Effector memory CD8-positive, alpha-beta T cell (primary cell): Measurements from ENCODE around the gene TRIP13.
"Not testable (repeated sequence)": the region's sequence is repeated elsewhere in the genome, so short reads cannot be mapped to it uniquely, and the experiment has no call there.

Experiments used
- ATAC-seq: fragments of 150-1000 bp; cut with Tn5 transposase; replicated peaks from 2 replicates; pipeline ENCODE4 v1.10.0; 2021; ENCODE audit warnings: mild to moderate bottlenecking, moderate library complexity
- DNase-seq, 3 experiments: peaks; one replicate each; pipeline ENCODE4 v3.0.0; 2021
- H3K27ac Mint-ChIP-seq, 2 donors: one replicate each; pipeline ENCODE4 v1.8.0; 2022; ENCODE audit warnings: mild to moderate bottlenecking in 2 of 2, mixed read lengths in 2 of 2, moderate library complexity in 2 of 2
- H3K27me3 Mint-ChIP-seq, 2 donors: one replicate each; pipeline ENCODE4 v1.8.0; 2022; ENCODE audit warnings: mixed read lengths in 2 of 2
- H3K36me3 Mint-ChIP-seq: one replicate; pipeline ENCODE4 v1.8.0; 2022; ENCODE audit warnings: mild to moderate bottlenecking, moderate library complexity, mixed read lengths; ENCODE audit not compliant: insufficient read depth
- H3K4me1 Mint-ChIP-seq, 2 donors: one replicate each; pipeline ENCODE4 v1.8.0; 2022; ENCODE audit warnings: low read depth in 2 of 2, mixed read lengths in 2 of 2
- H3K4me3 Mint-ChIP-seq, 2 donors: one replicate each; pipeline ENCODE4 v1.8.0; 2022; ENCODE audit warnings: mild to moderate bottlenecking in 2 of 2, mixed read lengths in 2 of 2, moderate library complexity in 2 of 2
- H3K9me3 Mint-ChIP-seq, 2 donors: one replicate each; pipeline ENCODE4 v1.8.0; 2022; ENCODE audit warnings: mixed read lengths in 2 of 2

TRIP13 gene

DNA sequence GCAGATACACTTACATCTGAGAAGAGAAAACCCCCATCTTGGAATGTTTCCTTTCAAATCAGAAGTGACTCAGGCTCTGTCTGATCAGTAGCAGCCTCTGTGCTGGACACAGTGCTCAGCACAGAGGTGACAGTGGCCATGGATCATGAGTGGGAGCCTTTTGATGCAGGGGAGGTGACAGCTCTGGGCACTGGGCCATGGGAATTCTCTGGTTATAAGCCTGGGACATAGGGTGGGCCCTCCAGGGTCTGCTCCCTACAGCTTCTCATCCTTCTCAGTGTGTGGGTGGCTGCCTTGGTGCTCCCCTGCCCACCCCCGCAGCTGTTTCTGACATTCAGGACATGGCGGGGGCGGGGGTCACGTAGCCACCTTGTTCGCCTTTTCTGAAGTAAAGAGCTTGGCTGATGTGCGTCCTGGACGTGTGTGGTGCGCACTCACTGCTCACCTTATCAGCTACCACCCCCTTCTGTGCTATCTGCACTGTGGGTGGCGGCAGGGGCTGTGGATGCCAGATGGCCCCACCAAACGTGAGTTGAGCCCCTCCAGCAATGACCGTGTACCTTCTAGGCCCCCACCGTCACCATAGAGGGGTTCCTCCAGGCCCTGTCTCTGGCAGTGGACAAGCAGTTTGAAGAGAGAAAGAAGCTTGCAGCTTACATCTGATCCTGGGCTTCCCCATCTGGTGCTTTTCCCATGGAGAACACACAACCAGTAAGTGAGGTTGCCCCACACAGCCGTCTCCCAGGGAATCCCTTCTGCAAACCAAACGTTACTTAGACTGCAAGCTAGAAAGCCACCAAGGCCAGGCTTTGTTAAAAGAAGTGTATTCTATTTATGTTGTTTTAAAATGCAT lies 24.0 kb downstream of the TRIP13 start:
- peak overlapping the region in 1 of 2 donors; percentile 35 for H3K27ac Mint-ChIP-seq
- H3K4me1 Mint-ChIP-seq = peaks cover 0 to 4% of the 10 kb centered on the region in 2 donors
- H3K4me3 Mint-ChIP-seq = no peak overlapping the region

DNA sequence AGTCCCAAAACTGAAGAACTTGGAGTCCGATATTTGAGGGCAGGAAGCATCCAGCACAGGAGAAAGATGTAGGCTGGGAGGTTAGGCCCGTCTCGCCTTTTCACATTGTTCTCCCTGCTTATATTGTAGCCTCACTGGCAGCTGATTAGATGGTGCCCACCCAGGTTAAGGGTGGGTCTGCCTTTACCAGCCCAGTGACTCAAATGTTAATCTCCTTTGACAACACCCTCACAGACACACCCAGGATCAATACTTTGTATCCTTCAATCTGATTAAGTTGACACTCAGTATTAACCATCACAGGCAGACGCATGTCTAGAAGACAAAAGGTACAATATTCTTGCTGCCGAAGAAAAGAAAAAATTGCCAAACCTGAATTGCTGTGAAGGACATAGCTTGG lies 26.0 kb downstream of the TRIP13 start:
- DNase-seq, ATAC-seq, H3K4me3 Mint-ChIP-seq, H3K9me3 Mint-ChIP-seq, H3K36me3 Mint-ChIP-seq, H3K27me3 Mint-ChIP-seq, H3K27ac Mint-ChIP-seq, H3K4me1 Mint-ChIP-seq: not testable (repeated sequence)

More for the DNA sequence above, 24.0 kb downstream of the TRIP13 start:
- ATAC-seq = no peak
- no peak for DNase-seq
- no peaks in the 10 kb centered on the region for H3K9me3 Mint-ChIP-seq
- H3K36me3 Mint-ChIP-seq = peaks cover 15% of the 10 kb centered on the region
- no peaks in the 10 kb centered on the region for H3K27me3 Mint-ChIP-seq

DNA sequence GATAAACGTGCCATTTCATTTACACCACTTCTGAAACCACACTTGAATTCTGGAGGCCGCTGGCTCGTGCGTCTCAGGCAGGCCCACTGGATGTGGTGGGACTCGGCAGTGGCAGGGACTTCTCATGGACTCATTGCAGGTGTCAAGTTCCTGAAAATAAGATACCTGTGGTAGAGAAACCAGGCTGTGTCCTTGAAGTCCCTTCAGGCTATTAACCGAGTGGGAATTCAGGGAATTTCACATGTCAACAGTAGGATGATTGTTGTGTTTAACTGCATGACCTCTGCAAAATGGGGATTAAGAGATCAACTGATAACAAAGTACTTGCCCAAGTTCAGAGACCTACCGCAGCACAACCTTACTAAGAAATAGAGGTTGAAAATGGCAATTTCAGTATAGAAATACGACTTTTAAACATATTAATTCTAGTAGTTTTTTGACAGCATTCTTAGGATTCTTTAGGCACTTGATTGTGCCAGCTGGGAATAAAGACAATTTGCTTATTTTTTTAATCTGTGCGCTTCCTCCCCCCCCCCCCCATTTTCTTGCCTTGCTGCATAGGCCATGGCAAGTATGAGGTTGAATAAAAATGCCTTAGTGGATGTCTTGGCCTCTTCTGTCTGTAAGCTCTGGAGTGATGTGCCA lies 26.8 kb downstream of the TRIP13 start:
- no peak overlapping the region for H3K4me3 Mint-ChIP-seq
- ATAC-seq (no peak), DNase-seq (no peak)
- peaks cover 0 to 4% of the 10 kb centered on the region in 2 donors for H3K4me1 Mint-ChIP-seq
- H3K27ac Mint-ChIP-seq = no peak overlapping the region
- peaks cover 0 to 11% of the 10 kb centered on the region in 2 donors for H3K27me3 Mint-ChIP-seq
- peaks cover 3% of the 10 kb centered on the region for H3K36me3 Mint-ChIP-seq
- H3K9me3 Mint-ChIP-seq = no peaks in the 10 kb centered on the region

DNA sequence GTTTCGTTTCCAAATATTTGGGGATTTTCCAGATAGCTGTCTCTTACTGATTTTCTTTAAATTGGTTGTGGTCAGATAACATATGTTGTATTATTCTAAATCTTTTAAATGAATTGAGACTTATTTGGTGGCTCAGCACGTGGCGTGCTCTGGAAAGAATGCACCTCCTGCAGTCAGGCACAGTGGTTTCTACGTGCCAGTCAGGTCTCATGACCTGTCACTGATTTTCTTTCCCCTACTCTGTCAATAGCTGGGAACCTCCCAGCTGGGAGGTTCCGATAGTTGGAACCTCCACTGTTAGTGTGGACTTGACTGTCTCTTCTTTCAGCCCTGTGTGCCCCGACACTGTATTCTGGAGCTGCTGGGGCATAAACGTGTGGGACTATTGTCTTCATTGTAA lies 27.6 kb downstream of the TRIP13 start:
- DNase-seq = no peak
- Mint-ChIP-seq H3K4me1 (peaks cover 0 to 4% of the 10 kb centered on the region in 2 donors), H3K4me3 (no peak overlapping the region), H3K27me3 (peaks cover 0 to 12% of the 10 kb centered on the region in 2 donors), H3K36me3 (no peaks in the 10 kb centered on the region), H3K9me3 (no peaks in the 10 kb centered on the region), H3K27ac (no peak overlapping the region)
- ATAC-seq = no peak

DNA sequence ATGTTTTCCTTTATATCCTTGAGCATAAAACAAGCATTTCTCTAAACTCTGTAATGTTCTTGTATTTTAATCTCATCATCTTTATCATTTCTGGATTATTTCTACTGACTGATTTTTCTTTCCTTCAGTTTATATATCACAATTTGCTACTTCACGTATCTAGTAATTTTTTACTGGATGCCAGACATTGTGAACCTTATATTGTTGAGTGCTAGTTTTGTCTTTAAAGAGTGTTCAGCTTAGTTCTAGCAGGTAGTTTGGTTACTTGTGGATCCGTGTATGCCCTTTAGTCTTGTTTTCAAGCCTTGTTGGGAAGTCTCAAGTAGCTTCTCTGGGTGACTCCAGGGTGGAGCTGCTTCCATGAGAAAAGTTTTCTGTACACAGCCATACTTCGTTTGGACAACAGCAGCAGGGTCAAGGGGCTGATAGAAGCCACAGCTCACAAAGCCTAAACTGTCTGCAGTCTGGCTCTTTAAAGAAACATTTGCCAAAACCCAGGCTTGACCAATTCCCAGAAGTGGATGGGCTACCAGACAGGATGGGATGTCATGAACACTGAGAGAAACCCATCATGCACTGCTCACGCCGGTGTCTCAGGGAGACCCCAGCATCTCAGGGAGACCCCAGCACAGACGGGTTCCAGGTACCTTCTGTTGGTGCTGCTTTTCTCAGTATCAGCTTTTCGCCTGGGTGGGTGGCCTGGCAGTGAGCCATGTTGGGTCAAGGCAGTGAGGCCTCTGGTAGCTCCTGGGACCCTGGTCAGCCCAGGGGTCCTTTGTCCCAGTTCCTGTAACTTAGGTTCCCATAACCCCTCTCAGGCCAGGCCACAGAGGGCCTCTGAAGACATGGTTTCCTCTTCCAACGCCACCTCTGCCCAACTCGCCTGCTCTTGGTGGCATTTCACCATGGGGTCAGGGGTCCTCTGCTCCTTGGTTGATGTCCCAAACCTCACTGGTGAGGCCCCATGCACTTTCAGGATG lies 29.1 kb downstream of the TRIP13 start:
- Mint-ChIP-seq H3K27ac (peak overlapping the region in 1 of 2 donors; percentile 56), H3K4me1 (peaks cover 0 to 5% of the 10 kb centered on the region in 2 donors)

DNA sequence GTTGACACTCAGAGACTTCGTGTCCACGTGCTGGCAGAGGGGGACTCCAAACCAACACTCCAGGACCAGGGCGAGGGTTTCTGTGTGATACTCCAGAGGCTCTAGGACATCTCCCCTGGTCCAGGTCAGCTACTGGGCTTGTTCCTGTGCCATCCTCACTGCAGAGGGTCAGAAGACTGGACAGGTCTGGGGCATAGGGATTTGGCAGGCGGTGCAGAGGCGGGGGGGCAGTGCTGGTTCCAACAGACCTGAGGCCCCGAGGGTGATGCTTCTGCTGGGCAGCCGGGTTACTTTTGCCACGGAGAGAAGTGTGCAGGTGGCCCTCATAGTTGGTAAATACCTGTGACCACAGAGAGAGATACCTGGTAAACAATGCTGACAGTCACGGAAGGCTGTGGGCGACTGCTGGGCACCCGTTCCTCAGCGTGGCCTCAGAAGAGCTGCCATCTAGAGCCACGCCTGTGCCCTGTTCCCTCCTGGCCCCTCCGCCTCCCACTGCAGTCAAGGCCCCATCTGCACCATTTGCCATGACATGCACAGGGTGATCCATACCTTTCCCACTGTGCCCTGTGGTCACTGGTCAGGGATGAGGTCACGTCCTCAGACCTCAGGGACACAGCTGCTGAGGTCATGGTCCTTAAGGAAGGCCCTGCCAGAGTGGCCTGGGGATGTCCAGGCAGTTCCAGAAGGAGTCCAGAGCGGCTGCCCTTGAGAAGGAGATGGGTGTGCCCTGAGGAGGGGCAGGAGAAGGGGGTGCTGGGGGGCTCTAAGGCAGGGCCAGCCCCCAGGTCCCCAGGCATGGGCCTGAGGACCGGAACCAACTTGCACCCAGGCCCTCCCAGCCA lies 30.0 kb downstream of the TRIP13 start:
- Mint-ChIP-seq H3K4me3 (no peak overlapping the region), H3K27me3 (peaks cover 12 to 32% of the 10 kb centered on the region in 2 donors), H3K4me1 (peaks cover 0 to 6% of the 10 kb centered on the region in 2 donors), H3K9me3 (no peaks in the 10 kb centered on the region), H3K36me3 (no peaks in the 10 kb centered on the region), H3K27ac (peak overlapping the region in 1 of 2 donors; percentile 56)
- ATAC-seq (no peak), DNase-seq (no peak)

More for the DNA sequence above, 29.1 kb downstream of the TRIP13 start:
- no peaks in the 10 kb centered on the region for H3K36me3 Mint-ChIP-seq
- ATAC-seq (no peak), DNase-seq (no peak)
- H3K27me3 Mint-ChIP-seq = peaks cover 7 to 23% of the 10 kb centered on the region in 2 donors
- no peak overlapping the region for H3K4me3 Mint-ChIP-seq
- no peaks in the 10 kb centered on the region for H3K9me3 Mint-ChIP-seq

DNA sequence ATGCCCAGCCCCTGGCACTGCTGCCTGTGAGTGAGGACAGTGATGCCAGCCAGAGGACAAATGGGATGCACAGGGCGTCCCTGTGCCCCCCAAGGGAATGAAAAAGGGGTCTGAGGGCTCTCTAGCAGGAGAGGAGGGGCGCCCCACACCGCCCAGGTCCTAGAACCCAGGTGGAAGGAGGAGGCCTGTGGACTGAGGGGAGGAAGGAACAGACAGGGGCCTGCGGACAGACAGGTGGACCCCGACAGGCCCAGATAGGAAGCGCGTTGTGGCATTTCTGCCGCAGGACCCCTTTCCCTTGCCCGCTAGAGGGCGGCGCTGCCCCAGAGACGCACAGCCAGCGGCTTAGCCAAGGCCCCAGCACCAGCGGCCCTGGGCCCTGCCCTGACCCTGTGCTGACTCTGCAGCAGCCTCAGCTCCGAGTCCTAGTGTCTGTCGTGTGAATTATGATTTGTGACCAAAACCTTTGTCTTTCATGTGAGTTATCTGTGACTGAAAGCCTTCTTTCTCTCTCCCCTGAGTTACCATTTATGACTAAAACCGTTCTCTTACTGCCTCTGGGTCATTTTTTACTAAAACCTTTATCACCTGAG lies 30.7 kb downstream of the TRIP13 start:
- H3K27me3 Mint-ChIP-seq = peaks cover 19 to 40% of the 10 kb centered on the region in 2 donors
- peak; percentile 85 for ATAC-seq
- H3K27ac Mint-ChIP-seq = no peak overlapping the region
- peak; percentile 48 to 57 (median 50) for DNase-seq
- no peaks in the 10 kb centered on the region for H3K36me3 Mint-ChIP-seq
- H3K4me3 Mint-ChIP-seq = no peak overlapping the region
- no peaks in the 10 kb centered on the region for H3K9me3 Mint-ChIP-seq
- peaks cover 0 to 6% of the 10 kb centered on the region in 2 donors for H3K4me1 Mint-ChIP-seq

DNA sequence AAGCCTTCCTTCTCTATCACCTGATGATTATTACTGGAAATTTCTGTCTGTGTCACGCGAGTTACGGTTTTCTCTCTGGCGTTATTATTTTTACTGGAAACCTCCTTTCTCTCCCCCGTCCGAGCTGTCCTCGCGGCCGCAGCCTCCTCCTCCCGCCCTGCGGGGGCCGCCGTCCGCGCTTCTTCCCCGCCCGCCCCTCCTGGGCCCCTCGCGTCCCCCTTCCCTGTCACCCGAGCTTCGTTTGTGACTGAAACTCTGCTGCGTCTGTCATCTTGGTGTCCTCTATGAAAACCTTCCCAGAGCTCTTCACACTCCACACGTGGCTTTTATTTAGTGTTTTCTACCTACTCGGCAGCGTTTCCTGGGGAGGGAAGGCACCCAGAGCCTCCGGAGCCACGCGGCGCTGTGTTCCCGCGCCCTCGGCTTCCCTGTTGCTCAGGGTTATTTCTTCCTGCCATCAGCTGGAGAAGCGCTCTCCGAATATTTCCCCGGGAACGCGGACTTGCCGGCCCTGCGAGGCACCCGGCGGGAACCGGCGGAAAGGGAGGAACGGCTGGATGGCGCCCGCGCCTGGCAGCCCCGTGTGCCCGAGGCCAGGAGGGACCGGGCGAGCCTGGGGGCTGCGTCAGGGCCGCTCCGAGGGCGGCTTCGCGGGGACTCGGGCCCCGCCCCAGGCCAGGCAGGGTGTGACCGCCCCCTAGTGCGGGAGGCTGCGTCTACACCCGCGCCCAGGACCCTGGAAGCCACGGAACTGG lies 33.9 kb downstream of the TRIP13 start:
- peak; percentile 68 for ATAC-seq
- Mint-ChIP-seq H3K4me3 (peak overlapping the region in 1 of 2 donors; percentile 27), H3K27me3 (peaks cover 28 to 58% of the 10 kb centered on the region in 2 donors), H3K4me1 (peaks cover 0 to 6% of the 10 kb centered on the region in 2 donors), H3K9me3 (no peaks in the 10 kb centered on the region), H3K27ac (no peak overlapping the region), H3K36me3 (no peaks in the 10 kb centered on the region)
- peak in 1 of 3 experiments; percentile 14 for DNase-seq

DNA sequence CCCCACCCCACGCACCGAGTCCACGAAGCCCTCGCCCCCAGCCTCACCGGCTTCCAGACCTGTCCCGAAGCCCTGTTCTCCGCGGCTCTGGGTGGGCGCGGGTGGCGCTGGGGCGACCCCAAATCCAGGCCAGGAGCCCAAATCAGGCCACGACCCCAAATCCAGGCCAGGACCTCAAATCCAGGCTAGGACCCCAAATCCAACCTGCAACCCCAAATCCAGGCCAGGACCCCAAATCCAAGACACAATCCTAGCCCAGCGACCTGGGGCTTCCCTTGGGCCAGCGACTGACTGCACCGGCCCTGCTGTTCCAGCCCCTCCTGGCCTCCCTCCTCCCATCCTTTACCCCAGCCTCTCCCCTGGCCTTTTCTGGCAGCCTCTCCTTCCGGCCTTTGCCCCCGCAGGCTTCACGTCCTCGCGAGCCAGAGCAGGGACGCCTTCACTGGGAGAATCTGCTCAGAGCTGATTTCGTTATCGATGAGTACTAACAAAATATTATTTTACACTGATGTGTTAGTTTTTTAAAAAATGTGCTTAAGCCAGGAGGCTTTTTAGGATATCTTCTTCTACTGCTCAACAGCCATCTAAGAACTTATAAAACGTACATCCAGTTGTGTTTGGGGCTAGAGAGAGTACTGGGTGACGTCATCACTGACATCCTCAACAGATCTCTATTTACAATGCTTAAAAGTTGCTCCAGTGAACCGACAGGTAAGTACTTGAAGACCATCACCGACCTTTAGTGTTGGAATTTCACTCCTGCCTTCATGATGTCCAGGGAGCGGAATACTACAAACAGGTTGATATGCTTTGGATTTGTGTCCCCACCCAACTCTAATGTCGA lies 34.7 kb downstream of the TRIP13 start:
- Mint-ChIP-seq H3K36me3 (no peaks in the 10 kb centered on the region), H3K27me3 (peaks cover 28 to 58% of the 10 kb centered on the region in 2 donors), H3K9me3 (no peaks in the 10 kb centered on the region), H3K4me3 (peak overlapping the region in 1 of 2 donors; percentile 60), H3K4me1 (peaks cover 0 to 6% of the 10 kb centered on the region in 2 donors), H3K27ac (peak overlapping the region in 1 of 2 donors; percentile 15)
- DNase-seq (no peak), ATAC-seq (no peak)

DNA sequence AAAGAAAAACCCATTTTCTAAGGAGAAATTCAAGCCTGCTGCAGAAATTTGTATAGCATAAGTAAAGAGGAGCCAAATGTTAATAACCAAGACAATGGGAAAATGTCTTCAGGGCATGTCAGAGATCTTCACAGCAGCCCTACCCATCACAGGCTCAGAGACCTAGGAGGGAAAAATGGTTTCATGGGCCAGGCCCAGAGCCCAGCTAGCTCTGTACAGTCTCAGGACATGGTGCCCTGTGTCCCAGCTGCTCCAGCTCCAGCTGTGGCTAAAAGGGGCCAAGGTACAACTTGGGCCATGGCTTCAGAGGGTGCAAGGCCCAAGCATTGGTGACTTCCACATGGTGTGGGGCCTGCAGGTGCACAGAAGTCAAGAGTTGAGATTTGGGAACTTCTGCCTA lies 36.5 kb downstream of the TRIP13 start:
- not testable (repeated sequence) for ATAC-seq, H3K36me3 Mint-ChIP-seq, H3K4me1 Mint-ChIP-seq, DNase-seq, H3K4me3 Mint-ChIP-seq, H3K27ac Mint-ChIP-seq, H3K9me3 Mint-ChIP-seq
- peaks cover 28 to 50% of the 10 kb centered on the region in 2 donors for H3K27me3 Mint-ChIP-seq

DNA sequence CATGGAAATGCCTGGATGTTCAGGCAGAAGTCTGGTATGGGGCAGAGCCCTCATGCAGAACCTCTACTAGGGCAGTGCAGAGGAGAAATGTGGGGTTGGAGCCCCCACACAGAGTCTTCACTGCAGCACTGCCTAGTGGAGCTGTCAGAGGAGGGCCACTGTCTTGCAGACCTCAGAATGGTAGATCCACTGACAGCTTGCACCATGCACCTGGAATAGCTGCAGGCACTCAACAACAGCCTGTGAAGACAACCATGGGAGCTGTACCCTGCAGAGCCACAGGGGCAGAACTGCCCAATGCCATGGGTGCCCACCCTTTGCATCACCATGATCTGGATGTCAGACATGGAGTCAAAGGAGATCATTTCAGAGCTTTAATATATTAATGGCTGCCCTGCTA lies 36.9 kb downstream of the TRIP13 start:
- ATAC-seq (no peak), DNase-seq (no peak)
- Mint-ChIP-seq H3K9me3 (no peaks in the 10 kb centered on the region), H3K4me3 (no peak overlapping the region), H3K27ac (no peak overlapping the region), H3K36me3 (no peaks in the 10 kb centered on the region), H3K27me3 (peaks cover 28 to 47% of the 10 kb centered on the region in 2 donors), H3K4me1 (peaks cover 0 to 3% of the 10 kb centered on the region in 2 donors)
